ENCODE results near the gene LRRC51.
"Not testable (repeated sequence)": the region's sequence is repeated elsewhere in the genome, so short reads cannot be mapped to it uniquely, and the experiment has no call there.

Gene LRRC51

GRCh38 chr11:72138821-72139390 lies 58.3 kb downstream of the LRRC51 start:
- DNase-seq (ENCODE audit: low read depth in 2 of 2, low spot score in 1 of 2) = no peak

GRCh38 chr11:72139500-72139899 lies 58.9 kb downstream of the LRRC51 start:
- no peak for DNase-seq (ENCODE audit: low read depth in 2 of 2, low spot score in 1 of 2)

- DNase-seq (ENCODE audit: low read depth in 2 of 2, low spot score in 1 of 2) = no peak
Observed at GRCh38 chr11:72140661-72141060, 60.0 kb downstream of the LRRC51 start.

GRCh38 chr11:72141066-72141465 lies 60.4 kb downstream of the LRRC51 start:
- no peak for DNase-seq (ENCODE audit: low read depth in 2 of 2, low spot score in 1 of 2)

GRCh38 chr11:72142086-72142485 lies 61.4 kb downstream of the LRRC51 start:
- not testable (repeated sequence) for DNase-seq (ENCODE audit: low read depth in 2 of 2, low spot score in 1 of 2)

GRCh38 chr11:72142543-72142942 lies 61.9 kb downstream of the LRRC51 start:
- not testable (repeated sequence) for DNase-seq (ENCODE audit: low read depth in 2 of 2, low spot score in 1 of 2)

- no peak for DNase-seq (ENCODE audit: low read depth in 2 of 2, low spot score in 1 of 2)
Observed at GRCh38 chr11:72144807-72145565, 64.3 kb downstream of the LRRC51 start.
